HepG2 (cell line): ENCODE measurements around the gene USP35. TPM values are rescaled to one million over a fixed set of nuclear protein-coding genes. Genes with fewer than 3 reads are reported as not detected.
A peak's percentile ranks its signal among the peaks of the same experiment; 100 is the strongest.

Experiments
- ARNTL ChIP-seq: sonication (generic); formaldehyde crosslinking; IDR thresholded peaks from 2 replicates; pipeline ENCODE4 v1.4.0; 2020; ENCODE audit warnings: mild to moderate bottlenecking, missing genetic modification reagents
- BCL3 ChIP-seq: sonication (generic); formaldehyde crosslinking; IDR thresholded peaks from 2 replicates; pipeline ENCODE4 v1.5.1; 2020; ENCODE audit warnings: mild to moderate bottlenecking, missing genetic modification reagents, moderate library complexity
- CCDC6 ChIP-seq: sonication (generic); formaldehyde crosslinking; IDR thresholded peaks from 2 replicates; pipeline ENCODE4 v1.8.1; 2022; ENCODE audit warnings: mild to moderate bottlenecking, missing genetic modification reagents, moderate library complexity
- HCFC1 ChIP-seq: fragments of 150-350 bp; IDR thresholded peaks from 2 replicates; pipeline ENCODE4 v1.6.1; 2014; ENCODE audit warnings: low read depth, low read length
- KLF6 ChIP-seq: IDR thresholded peaks from 2 replicates; pipeline ENCODE4 v1.8.0; 2016; ENCODE audit warnings: missing biosample characterization, missing genetic modification reagents
- MTF1 ChIP-seq: sonication (generic); formaldehyde crosslinking; IDR thresholded peaks from 2 replicates; pipeline ENCODE4 v1.5.0; 2020; ENCODE audit warnings: missing genetic modification reagents
- MYNN ChIP-seq: sonication (generic); formaldehyde crosslinking; IDR thresholded peaks from 2 replicates; pipeline ENCODE4 v1.4.0; 2020; ENCODE audit warnings: mild to moderate bottlenecking, low read depth, missing genetic modification reagents
- NFKB2 ChIP-seq: sonication (generic); formaldehyde crosslinking; IDR thresholded peaks from 2 replicates; pipeline ENCODE4 v1.4.0; 2020; ENCODE audit warnings: missing genetic modification reagents, borderline replicate concordance
- NR2C2 ChIP-seq: sonication (generic); formaldehyde crosslinking; IDR thresholded peaks from 2 replicates; pipeline ENCODE4 v1.4.0; 2020; ENCODE audit warnings: missing genetic modification reagents, mild to moderate bottlenecking, moderate library complexity, borderline replicate concordance
- ONECUT2 ChIP-seq: sonication (generic); formaldehyde crosslinking; IDR thresholded peaks from 2 replicates; pipeline ENCODE4 v1.4.0; 2020; ENCODE audit warnings: missing genetic modification reagents
- SAFB2 ChIP-seq: sonication (generic); formaldehyde crosslinking; IDR thresholded peaks from 2 replicates; pipeline ENCODE4 v1.5.1; 2020; ENCODE audit warnings: missing genetic modification reagents, low read depth, mild to moderate bottlenecking, borderline replicate concordance
- SYNCRIP ChIP-seq: fragments of 200-400 bp; formaldehyde crosslinking; IDR thresholded peaks from 2 replicates; pipeline ENCODE4 v1.6.1; 2018; ENCODE audit warnings: mild to moderate bottlenecking, low read depth, low read length; ENCODE audit not compliant: insufficient read depth
- ZBTB34 ChIP-seq: sonication (generic); formaldehyde crosslinking; IDR thresholded peaks from 2 replicates; pipeline ENCODE4 v1.8.0; 2022; ENCODE audit warnings: mild to moderate bottlenecking, missing genetic modification reagents
- ZNF12 ChIP-seq: sonication (generic); formaldehyde crosslinking; IDR thresholded peaks from 2 replicates; pipeline ENCODE4 v1.5.0; 2020; ENCODE audit warnings: missing genetic modification reagents
- ZNF572 ChIP-seq: sonication (generic); formaldehyde crosslinking; IDR thresholded peaks from 2 replicates; pipeline ENCODE4 v1.5.1; 2020; ENCODE audit warnings: mild to moderate bottlenecking, missing genetic modification reagents
- ZNF704 ChIP-seq: sonication (generic); formaldehyde crosslinking; IDR thresholded peaks from 2 replicates; pipeline ENCODE4 v1.8.1; 2023; ENCODE audit warnings: mild to moderate bottlenecking, inconsistent platforms, moderate library complexity, missing genetic modification reagents, borderline replicate concordance
- ZSCAN12 ChIP-seq: sonication (generic); formaldehyde crosslinking; IDR thresholded peaks from 2 replicates; pipeline ENCODE4 v1.9.0; 2021; ENCODE audit warnings: mild to moderate bottlenecking, missing genetic modification reagents
- polyA plus RNA-seq, 8 experiments: library from polyadenylated mRNA; depleted of rRNA in 3 of 8; stranded (reverse) in 7 of 8; unstranded in 1 of 8; fragments of >200 nt; fragmentation: Illumina TruSeq in 4 of 8; extraction: Trizol in 4 of 8; gene quantifications; 2 replicates each; pipeline versions ENCODE4 v1.2.1 to v1.2.3, GENCODE V29; 2011 to 2016; ENCODE audit warnings: low read depth in 4 of 8, missing spikeins in 1 of 8, mixed read lengths in 1 of 8; ENCODE audit not compliant: insufficient read depth in 1 of 8
- total RNA-seq, 5 experiments: library from RNA; depleted of rRNA; stranded (reverse); fragments of >200 nt; fragmentation: Illumina TruSeq; extraction: Trizol; gene quantifications; 2 replicates each; pipeline ENCODE4 v1.2.3, GENCODE V29; 2016; ENCODE audit warnings: low read depth in 1 of 5
- TF ChIP-seq, protein P1 (sequence below): sonication (generic); formaldehyde crosslinking; IDR thresholded peaks from 2 replicates; pipeline ENCODE4 v1.8.0; 2022; ENCODE audit warnings: missing genetic modification reagents, mild to moderate bottlenecking, inconsistent platforms, borderline replicate concordance
- TF ChIP-seq, protein P2 (sequence below): sonication (generic); formaldehyde crosslinking; IDR thresholded peaks from 2 replicates; pipeline ENCODE4 v1.4.0; 2020; ENCODE audit warnings: missing genetic modification reagents

Gene USP35
- total and polyA plus RNA-seq, 2 of the 13 experiments (the other 11 are each of a cell fraction or from before 2014, with no cell fraction given), result 4.6 to 7.7 TPM

GRCh38 chr11:78188286-78189173 lies at the start of gene USP35, which contains the start of gene KCTD21 (continued):
- TF ChIP-seq ARNTL (CRISPR knock-in tag), result 0 out of 2 replicates have a peak, but pooled peaks have one; percentile 17
- TF ChIP-seq, protein P1, sequence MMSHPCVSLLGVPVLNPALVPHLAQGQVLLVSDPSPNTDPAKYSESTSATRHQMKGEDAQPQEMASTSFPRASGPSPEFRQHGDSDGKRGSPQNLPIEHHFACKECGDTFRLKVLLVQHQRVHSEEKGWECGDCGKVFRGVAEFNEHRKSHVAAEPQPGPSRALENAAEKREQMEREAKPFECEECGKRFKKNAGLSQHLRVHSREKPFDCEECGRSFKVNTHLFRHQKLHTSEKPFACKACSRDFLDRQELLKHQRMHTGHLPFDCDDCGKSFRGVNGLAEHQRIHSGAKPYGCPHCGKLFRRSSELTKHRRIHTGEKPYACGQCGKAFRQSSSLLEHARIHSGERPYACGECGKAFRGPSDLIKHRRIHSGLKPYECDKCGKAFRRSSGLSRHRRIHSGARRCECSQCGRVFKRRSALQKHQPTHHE, result peak; percentile 74; the same call in 1 of the 2 replicates
- peak; percentile 61 for TF ChIP-seq CCDC6
- peak; percentile 88; the same call in 1 of the 2 replicates for TF ChIP-seq ZNF572 (CRISPR knock-in tag)
- TF ChIP-seq SYNCRIP, result no peak
- peak; percentile 89 for TF ChIP-seq NR2C2 (CRISPR knock-in tag)
- peak; percentile 76 for TF ChIP-seq KLF6 (CRISPR knock-in tag)
- TF ChIP-seq SAFB2 (CRISPR knock-in tag), result peak; percentile 71; the same call in 1 of the 2 replicates
- TF ChIP-seq MYNN (CRISPR knock-in tag), result 0 out of 2 replicates have a peak, but pooled peaks have one; percentile 82
- TF ChIP-seq BCL3 (CRISPR knock-in tag), result peak; percentile 51
- TF ChIP-seq NFKB2 (CRISPR knock-in tag), result no peak
- peak; percentile 94 for TF ChIP-seq HCFC1
- TF ChIP-seq MTF1 (CRISPR knock-in tag), result no peak
- TF ChIP-seq ZSCAN12, result no peak
- TF ChIP-seq ONECUT2 (CRISPR knock-in tag), result no peak
- TF ChIP-seq ZNF704 (CRISPR knock-in tag), result peak; percentile 24; the same call in 1 of the 2 replicates
- TF ChIP-seq ZBTB34 (CRISPR knock-in tag), result no peak
- peak; percentile 51; the same call in 1 of the 2 replicates for TF ChIP-seq ZNF12
- TF ChIP-seq, protein P2, sequence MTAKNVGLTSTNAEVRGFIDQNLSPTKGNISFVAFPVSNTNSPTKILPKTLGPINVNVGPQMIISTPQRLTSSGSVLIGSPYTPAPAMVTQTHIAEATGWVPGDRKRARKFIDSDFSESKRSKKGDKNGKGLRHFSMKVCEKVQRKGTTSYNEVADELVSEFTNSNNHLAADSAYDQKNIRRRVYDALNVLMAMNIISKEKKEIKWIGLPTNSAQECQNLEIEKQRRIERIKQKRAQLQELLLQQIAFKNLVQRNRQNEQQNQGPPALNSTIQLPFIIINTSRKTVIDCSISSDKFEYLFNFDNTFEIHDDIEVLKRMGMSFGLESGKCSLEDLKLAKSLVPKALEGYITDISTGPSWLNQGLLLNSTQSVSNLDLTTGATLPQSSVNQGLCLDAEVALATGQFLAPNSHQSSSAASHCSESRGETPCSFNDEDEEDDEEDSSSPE (CRISPR knock-in tag), result no peak; the same call in 1 of the 2 replicates
